NCI-H128 (cell line): Measurements from ENCODE around the gene TRAPPC10.
"Not testable (repeated sequence)": the region's sequence is repeated elsewhere in the genome, so short reads cannot be mapped to it uniquely, and the experiment has no call there.

Source experiments
- DNase-seq: peaks from one replicate; lab custom pipeline; 2025; ENCODE audit not compliant: unreplicated experiment; lab: John Stamatoyannopoulos, UW

The TRAPPC10 gene

GRCh38 chr21:44086636-44087425 lies 74.7 kb downstream of the TRAPPC10 start:
- no peak for DNase-seq

DNA sequence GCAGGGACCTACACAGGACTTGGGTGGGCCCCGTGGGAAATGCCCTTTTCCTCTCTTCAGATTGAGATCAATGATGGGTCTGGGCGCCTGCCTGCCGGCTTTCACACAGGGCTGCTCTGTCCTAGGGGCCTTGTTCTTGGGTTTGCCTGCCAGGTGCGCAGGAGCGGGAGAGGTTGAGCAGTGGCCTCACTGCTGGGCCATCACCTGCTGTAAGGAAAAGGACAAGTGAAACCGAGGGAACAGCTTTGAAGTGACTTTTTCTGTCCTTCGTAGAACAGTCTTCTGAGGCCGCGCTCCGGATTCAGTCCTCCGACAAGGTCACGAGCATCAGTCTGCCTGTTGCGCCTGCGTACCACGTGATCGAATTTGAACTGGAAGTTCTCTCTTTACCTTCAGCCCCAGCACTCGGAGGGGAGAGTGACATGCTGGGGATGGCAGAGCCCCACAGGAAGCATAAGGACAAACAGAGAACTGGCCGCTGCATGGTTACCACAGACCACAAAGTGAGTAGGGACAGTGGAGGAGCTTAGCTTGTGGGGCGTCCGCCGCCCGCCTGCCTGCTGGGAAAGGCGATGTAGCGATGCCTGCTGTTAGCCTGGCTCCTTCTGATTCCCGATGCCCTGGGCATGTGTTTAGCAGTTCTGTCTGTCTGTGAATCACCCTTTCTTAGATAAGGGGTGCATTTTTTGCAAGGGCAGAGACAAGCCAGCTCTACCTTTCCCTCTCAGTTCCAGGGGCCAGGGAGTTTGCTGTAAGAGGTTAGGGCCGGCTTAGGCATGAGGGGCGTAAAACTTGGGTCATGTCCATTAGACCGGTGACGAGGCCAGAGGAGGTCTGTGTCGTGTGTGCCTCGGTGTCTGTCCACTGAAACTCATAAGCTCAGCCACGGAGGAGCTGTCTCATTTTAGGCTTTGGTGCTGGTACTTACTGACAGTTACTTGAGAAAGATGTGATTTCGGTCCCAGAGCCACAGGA lies 75.6 kb downstream of the TRAPPC10 start:
- DNase-seq = no peak

- no peak for DNase-seq
These were observed 76.3 kb downstream of the TRAPPC10 start for GRCh38 chr21:44088401-44088780.

- DNase-seq = no peak
These were observed 77.1 kb downstream of the TRAPPC10 start for GRCh38 chr21:44089001-44089911.

DNA sequence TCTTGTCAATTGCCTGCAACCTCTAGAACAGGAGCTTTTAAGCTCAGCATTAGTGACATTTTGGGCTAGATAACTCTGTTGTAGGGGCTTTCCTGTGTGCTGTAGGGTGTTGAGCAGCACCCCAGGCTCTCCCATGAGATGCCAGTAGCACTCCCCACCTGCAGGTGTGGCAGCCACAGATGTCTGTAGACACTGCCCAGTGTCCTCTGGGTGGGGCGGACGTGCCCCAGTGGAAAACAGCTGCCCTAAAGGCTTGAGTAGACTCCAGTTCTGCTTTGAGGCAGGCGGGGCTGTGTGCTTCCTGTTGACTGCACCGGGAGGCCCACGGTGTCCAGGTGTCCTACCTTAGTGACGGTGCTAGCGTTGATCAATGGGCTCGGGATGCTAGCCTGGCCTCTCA lies 78.2 kb downstream of the TRAPPC10 start:
- no peak for DNase-seq

DNA sequence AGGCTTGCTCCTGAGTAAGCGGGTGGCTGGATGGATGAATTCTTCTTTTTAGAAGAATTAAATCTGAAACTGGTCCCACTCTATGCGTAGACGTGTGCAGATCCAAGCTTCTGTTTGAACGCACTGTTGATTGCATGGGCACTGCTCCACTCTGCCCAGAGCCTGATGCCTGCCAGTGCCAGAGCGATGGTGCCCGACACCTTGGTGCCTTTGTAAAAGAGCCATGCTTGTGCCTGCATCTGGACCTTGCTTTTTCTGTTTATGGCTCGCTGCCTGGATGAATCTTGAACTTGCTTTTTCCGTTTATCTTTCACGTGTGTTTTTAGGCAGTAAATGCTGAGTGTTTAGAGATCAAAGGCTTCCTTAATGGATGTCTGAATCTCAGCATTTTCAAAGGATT lies 80.1 kb downstream of the TRAPPC10 start:
- no peak for DNase-seq

DNA sequence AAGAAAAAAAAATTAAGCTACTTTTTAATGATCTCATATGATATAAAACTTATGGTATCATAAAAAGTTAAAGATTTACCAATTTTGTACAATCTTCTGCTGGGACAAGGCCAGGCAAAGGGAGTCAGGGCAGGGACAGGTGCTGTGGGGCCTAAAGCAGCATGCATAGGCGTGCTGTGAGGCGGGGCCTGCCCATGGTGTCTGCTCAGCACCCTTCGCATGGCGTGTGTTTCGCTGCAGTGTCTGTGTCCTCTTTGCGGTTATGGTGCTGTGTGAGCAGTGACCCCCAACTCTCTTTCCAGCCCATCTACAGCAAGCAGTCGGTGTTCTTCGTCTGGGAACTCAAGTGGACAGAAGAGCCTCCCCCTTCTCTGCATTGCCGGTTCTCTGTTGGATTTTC lies 81.7 kb downstream of the TRAPPC10 start:
- DNase-seq = no peak

- no peak for DNase-seq
These were observed 82.7 kb downstream of the TRAPPC10 start for GRCh38 chr21:44094832-44095231.

DNA sequence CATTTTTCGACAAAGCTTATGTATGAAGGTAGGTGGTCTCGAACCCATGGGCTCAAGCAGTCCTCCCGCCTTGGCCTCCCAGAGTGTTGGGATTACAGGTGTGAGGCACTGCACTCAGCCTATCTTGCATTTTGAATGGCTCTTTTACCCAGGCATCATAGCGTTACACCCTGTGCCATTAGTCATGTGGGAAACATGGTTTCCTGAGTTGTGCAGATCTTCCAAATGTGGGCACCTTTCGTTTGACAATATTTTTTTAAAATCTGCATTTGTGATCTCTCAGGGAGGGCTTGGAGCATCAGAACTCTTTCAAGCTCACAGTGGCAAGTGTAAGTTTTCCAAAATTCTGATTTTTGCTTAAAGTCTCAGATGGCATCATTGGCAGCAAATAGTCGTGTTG lies 86.4 kb downstream of the TRAPPC10 start:
- DNase-seq = not testable (repeated sequence)

GRCh38 chr21:44098964-44099363 lies 86.9 kb downstream of the TRAPPC10 start:
- not testable (repeated sequence) for DNase-seq

DNA sequence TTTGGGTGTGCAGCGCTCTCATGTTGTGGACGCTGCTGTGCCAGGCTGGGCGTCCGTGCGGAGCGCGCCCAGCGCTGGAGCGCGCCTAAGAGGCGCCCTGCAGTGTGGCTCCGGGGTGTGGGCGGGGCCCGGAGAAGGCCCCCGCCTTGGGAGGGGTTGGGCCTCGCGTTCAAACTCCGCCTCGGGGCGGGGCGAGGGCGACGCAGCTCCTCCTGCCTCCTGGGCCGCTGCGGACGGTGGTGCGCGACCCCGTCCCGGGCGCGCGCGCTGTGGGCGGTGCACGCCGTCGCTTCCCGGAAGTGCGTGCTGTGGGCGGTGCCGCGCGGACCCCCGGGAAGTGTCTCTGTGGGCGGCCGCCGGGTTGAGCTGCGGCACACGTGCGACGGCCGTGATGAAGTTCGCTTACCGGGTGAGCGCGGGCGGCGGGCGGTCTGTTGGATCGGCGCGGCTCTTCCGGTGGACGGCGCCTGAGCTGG lies 95.0 kb downstream of the TRAPPC10 start, which contains the start of gene PWP2:
Gene PWP2, plus strand, starts transcription at position 374 of the 476 bp plus-strand sequence. Its CDS starts 18 bp downstream, at position 392.
- not testable (repeated sequence) for DNase-seq

GRCh38 chr21:44107589-44107988 lies 95.5 kb downstream of the TRAPPC10 start:
- DNase-seq = not testable (repeated sequence)

DNA sequence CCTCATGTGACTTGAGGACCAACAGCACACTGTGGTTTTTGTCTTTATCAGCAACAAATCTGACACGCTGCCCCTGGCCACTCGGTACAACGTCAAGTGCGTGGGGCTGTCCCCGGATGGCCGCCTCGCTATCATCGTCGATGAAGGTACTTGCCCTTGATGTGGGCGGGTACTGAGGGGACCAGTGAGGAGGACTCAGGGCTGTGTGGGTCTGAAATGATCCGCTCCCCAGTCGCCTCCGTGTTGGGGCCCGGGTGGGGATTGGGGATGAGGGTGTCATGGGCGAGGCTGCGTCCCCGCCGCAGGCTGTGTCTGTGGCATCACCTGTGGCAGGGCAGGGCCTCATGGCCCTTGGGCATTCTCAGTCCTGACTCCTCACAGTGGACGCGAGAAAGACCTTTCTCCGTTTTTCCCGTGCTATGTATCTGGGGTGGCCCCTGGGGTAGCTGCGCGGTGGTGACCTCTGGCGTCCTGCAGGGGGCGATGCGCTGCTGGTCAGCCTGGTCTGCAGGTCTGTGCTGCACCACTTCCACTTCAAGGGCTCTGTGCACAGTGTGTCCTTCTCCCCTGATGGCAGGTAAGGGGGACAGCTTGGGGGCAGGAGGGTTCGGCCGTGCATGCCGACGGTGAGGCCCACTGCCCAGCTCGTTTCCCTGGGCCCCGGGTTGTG lies 101.7 kb downstream of the TRAPPC10 start:
- DNase-seq = not testable (repeated sequence)

GRCh38 chr21:44122131-44122530 lies 110.0 kb downstream of the TRAPPC10 start:
- DNase-seq = not testable (repeated sequence)

DNA sequence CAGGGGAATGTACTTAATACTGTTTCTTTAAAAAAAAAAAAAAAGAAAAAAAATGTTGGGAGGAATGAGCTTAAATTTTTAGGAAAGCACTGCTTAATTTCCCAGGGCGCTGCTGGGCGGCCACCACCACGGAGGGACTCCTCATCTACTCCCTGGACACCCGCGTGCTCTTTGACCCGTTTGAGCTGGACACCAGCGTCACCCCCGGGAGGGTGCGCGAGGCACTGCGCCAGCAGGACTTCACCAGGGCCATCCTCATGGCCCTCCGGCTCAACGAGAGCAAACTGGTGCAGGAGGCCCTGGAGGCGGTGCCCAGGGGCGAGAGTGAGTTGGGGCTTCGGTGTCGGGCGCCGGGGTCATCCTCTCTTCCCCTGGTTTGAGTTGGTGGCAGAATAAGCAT lies 115.7 kb downstream of the TRAPPC10 start:
- not testable (repeated sequence) for DNase-seq

GRCh38 chr21:44133715-44134057 lies 121.6 kb downstream of the TRAPPC10 start:
- DNase-seq = not testable (repeated sequence)

DNA sequence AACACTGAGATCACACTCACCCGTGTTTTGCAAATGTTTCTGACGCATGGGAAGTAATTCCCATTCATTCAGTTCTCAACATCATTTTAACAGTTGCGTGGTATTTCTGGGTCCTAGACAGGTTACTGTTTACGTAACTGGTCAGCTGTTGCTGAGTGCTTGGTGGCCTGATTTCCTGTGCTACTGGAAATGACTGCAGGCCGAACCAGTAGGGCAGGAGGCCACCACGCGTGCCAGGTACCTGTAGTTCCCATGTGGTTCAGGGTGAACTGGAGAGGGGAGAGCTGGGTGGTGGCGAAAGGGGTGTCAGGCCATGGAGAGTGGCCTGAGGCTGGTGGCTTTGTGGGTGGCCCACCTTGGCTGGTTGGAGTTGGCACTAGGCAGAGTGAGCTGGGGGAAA lies 122.6 kb downstream of the TRAPPC10 start:
- not testable (repeated sequence) for DNase-seq

DNA sequence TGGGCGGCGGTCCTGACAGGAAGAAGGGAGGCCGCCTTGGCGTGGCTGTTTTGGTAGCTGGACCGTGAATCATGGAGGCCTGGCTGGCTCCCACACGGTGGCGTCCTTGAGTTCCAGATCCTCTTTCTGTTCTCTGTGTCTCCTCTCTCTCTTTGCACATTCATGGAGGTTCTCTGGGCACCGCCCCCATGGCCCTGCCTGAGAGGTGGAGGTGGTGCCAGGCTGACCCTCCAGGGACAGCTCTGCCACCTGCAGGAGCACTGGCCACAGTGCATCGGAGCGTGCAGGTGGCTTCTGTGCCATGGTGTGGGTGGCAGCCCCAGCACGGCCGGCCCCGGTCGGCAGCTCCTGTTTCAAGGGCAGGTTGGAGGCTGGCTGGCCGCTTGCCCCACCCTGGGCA lies 125.9 kb downstream of the TRAPPC10 start:
- DNase-seq = not testable (repeated sequence)

- DNase-seq = not testable (repeated sequence)
These were observed 127.9 kb downstream of the TRAPPC10 start for GRCh38 chr21:44139787-44140551.
